Neutrophil (primary cell): ENCODE results near the gene C18orf32.

Source experiments
- H3K27ac ChIP-seq: fragments of 200-600 bp; sonication (generic); 2 replicates; pipeline ENCODE4 v1.5.1; 2016; ENCODE audit warnings: mild to moderate bottlenecking, moderate library complexity
- H3K27me3 ChIP-seq: fragments of 200-600 bp; sonication (generic); 2 replicates; pipeline ENCODE4 v1.6.0; 2016; ENCODE audit warnings: mild to moderate bottlenecking
- H3K36me3 ChIP-seq: fragments of 200-600 bp; sonication (generic); 2 replicates; pipeline ENCODE4 v1.5.1; 2017
- H3K4me1 ChIP-seq, 2 experiments: fragments of 200-600 bp in 1 of 2; sonication (generic) in 1 of 2; 1 replicate in 1 of 2; 2 replicates in 1 of 2; pipeline versions ENCODE4 v1.5.1 to v1.6.1; 2013 to 2016; ENCODE audit warnings: low read depth in 1 of 2, low read length in 1 of 2, mild to moderate bottlenecking in 1 of 2, moderate library complexity in 1 of 2; ENCODE audit not compliant: control insufficient read depth in 1 of 2, insufficient read depth in 1 of 2
- H3K4me3 ChIP-seq, 2 experiments: fragments of 200-600 bp in 1 of 2; sonication (generic) in 1 of 2; 1 replicate in 1 of 2; 2 replicates in 1 of 2; pipeline ENCODE4 v1.5.1; 2013 to 2016; ENCODE audit warnings: low read depth in 1 of 2, low read length in 1 of 2, mild to moderate bottlenecking in 1 of 2, moderate library complexity in 1 of 2
- H3K9me3 ChIP-seq: fragments of 200-600 bp; sonication (generic); 2 replicates; pipeline ENCODE4 v1.5.1; 2016
- TF ChIP-seq, protein P1 (sequence below): fragments of 200-600 bp; sonication (generic); IDR thresholded peaks from 2 replicates; pipeline ENCODE4 v1.5.1; 2016; ENCODE audit warnings: antibody characterized with exemption

C18orf32 gene

DNA sequence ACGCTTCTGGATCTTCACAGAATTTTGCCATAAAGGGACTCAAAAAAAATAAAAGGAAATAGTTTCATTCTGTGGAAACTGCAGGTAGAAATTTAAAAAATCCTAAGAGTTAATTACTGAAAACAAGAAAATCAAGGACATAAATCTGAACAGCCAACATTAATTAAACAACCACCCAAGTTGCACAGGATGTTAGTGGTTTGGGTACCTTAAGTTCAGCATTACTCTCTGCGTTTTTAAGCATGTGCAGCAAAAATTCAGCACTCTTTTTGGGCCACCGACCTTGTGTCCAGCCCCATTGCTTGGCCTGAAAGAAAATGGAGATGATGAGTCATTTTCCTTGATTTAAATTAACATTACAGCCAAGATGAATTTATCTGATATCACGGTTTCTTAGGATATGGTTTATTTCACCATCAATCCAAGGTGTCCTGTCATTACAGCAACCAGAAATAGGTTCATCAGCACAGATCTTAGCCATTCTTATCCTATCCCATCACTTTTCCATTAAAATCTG lies 3.3 kb upstream of the C18orf32 start:
- Histone ChIP-seq H3K4me1 (peaks cover 37 to 41% of the 10 kb centered on the region in 2 experiments), H3K36me3 (peaks cover 36% of the 10 kb centered on the region), H3K4me3 (no peak overlapping the region), H3K27ac (no peak overlapping the region), H3K27me3 (no peaks in the 10 kb centered on the region), H3K9me3 (no peaks in the 10 kb centered on the region)
- TF ChIP-seq, protein P1, sequence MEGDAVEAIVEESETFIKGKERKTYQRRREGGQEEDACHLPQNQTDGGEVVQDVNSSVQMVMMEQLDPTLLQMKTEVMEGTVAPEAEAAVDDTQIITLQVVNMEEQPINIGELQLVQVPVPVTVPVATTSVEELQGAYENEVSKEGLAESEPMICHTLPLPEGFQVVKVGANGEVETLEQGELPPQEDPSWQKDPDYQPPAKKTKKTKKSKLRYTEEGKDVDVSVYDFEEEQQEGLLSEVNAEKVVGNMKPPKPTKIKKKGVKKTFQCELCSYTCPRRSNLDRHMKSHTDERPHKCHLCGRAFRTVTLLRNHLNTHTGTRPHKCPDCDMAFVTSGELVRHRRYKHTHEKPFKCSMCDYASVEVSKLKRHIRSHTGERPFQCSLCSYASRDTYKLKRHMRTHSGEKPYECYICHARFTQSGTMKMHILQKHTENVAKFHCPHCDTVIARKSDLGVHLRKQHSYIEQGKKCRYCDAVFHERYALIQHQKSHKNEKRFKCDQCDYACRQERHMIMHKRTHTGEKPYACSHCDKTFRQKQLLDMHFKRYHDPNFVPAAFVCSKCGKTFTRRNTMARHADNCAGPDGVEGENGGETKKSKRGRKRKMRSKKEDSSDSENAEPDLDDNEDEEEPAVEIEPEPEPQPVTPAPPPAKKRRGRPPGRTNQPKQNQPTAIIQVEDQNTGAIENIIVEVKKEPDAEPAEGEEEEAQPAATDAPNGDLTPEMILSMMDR, result no peak

DNA sequence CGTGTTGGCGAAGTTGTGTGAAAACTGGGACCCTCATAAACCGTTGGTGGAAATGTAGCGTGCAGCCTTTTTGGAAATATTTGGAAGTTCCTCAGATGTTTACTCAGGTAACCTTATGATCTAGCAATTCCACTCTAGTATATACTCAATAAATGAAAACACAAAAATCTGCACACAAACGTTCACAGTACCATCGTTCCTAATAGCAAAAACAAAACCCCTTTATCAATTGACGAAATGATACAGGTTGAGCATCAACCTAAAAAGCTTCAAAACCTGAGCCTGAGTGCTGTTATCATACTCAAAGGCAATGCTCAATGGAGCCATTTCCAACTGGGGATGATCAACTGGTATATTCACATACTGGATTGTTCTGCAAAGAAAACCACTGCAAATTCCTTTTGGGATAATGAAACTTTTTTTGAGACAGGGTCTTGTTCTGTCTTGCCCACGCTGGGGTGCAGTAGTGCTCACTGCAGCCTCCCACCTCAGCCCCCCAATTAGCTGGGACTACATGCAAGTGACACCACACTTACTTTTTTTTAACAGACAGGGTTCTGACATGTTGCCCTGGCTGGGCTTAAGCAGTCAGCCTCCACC lies 777 bp upstream of the C18orf32 start:
- TF ChIP-seq, protein P1, result no peak
- Histone ChIP-seq H3K27ac (peak overlapping the region; percentile 97), H3K4me3 (peak overlapping the region; percentile 79 to 93), H3K4me1 (peaks cover 41 to 47% of the 10 kb centered on the region in 2 experiments), H3K27me3 (no peaks in the 10 kb centered on the region), H3K36me3 (peaks cover 44% of the 10 kb centered on the region), H3K9me3 (no peaks in the 10 kb centered on the region)

DNA sequence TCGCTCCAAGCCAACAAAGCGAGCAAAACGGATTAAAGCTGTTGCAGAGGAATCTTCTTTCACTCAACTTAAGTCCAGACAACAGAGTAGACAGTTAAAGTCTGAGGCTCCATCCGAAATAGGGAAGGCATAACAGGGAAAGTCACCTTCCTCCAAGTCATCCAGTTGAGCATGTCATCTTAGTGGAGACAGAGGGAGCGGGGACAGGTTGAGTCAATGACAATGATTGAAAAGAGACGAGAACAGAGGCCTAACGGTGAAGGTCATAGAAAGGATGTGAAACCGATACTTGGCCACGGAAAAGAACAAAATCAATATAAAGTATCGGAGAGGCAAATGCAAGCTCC lies 455 bp downstream of the C18orf32 start:
- TF ChIP-seq, protein P1, result no peak
- no peaks in the 10 kb centered on the region for H3K9me3 ChIP-seq
- H3K36me3 ChIP-seq, result peaks cover 57% of the 10 kb centered on the region
- peak overlapping the region; percentile 97 for H3K27ac ChIP-seq
- peaks cover 34 to 37% of the 10 kb centered on the region in 2 experiments for H3K4me1 ChIP-seq
- no peaks in the 10 kb centered on the region for H3K27me3 ChIP-seq
- peak overlapping the region; percentile 79 to 93 for H3K4me3 ChIP-seq

DNA sequence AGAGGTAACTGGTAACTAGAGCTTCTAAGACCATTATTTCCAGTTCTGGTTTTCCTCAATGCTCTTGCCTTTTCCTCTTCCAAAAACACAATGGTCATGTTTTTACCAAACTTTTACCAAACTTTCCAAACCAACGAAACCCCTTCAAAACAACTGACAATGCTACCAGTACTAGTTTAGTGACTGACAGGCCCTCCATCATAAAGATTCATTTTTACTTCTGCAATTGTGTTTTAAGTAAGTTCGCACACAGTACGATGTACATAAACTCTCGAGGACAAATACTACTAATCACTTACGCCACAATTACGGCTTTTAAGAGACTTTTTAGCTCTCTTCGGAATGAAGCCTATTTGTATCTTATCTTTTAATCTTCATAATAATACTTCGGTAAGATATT lies 900 bp downstream of the C18orf32 start:
- H3K36me3 ChIP-seq, result peaks cover 56% of the 10 kb centered on the region
- TF ChIP-seq, protein P1, result no peak

DNA sequence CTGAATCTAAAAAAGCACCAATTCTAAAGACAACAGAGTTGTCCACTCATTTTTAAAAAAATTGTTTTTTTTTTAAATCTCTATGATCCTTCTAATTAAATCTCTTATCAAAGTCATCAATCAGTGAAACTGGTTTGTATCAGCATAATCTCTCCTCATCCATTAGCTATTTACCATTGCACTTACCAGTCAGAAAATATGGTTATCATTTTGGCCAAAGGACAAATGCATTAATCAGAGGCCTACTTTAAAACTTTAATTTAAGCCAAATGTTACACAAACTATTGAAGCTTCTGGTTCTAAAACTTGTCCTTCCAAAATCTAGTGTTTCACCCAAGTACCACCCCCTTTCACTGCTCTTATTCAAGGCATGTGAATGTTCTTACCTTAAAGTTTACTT lies 3.8 kb downstream of the C18orf32 start:
- H3K4me3 ChIP-seq, result no peak overlapping the region
- no peaks in the 10 kb centered on the region for H3K27me3 ChIP-seq
- H3K9me3 ChIP-seq, result no peaks in the 10 kb centered on the region
- TF ChIP-seq, protein P1, result no peak
- H3K27ac ChIP-seq, result peak overlapping the region; percentile 53
- H3K36me3 ChIP-seq, result peaks cover 51% of the 10 kb centered on the region
- H3K4me1 ChIP-seq, result peaks cover 27 to 30% of the 10 kb centered on the region in 2 experiments

More for the DNA sequence above, 900 bp downstream of the C18orf32 start:
- Histone ChIP-seq H3K9me3 (no peaks in the 10 kb centered on the region), H3K27ac (peak overlapping the region; percentile 97), H3K27me3 (no peaks in the 10 kb centered on the region), H3K4me3 (peak overlapping the region; percentile 79 to 93), H3K4me1 (peaks cover 30 to 32% of the 10 kb centered on the region in 2 experiments)
